Smooth muscle cell (in vitro differentiated cells): Measurements from ENCODE around the gene SUB1. TPM values are rescaled to one million over a fixed set of nuclear protein-coding genes. Genes with fewer than 3 reads are reported as not detected.

Experiments
- DNase-seq: peaks from one replicate; lab custom pipeline; 2025; ENCODE audit not compliant: unreplicated experiment; lab: John Stamatoyannopoulos, UW
- H2AFZ ChIP-seq: fragments of 200-600 bp; sonication (generic); 2 replicates; pipeline ENCODE4 v1.6.0; 2016; ENCODE audit warnings: antibody characterized with exemption, low read depth, mild to moderate bottlenecking
- H3F3A ChIP-seq: fragments of 200-600 bp; sonication (generic); 2 replicates; pipeline ENCODE4 v1.6.0; 2017; ENCODE audit warnings: antibody characterized with exemption, low read depth
- H3K27ac ChIP-seq: fragments of 200-600 bp; sonication (generic); 2 replicates; pipeline ENCODE4 v1.5.1; 2016; ENCODE audit warnings: low read depth, mild to moderate bottlenecking
- H3K27me3 ChIP-seq: fragments of 200-600 bp; sonication (generic); 2 replicates; pipeline ENCODE4 v1.6.1; 2016; ENCODE audit warnings: low read depth, mild to moderate bottlenecking
- H3K36me3 ChIP-seq: fragments of 200-600 bp; sonication (generic); 2 replicates; pipeline ENCODE4 v1.5.1; 2016; ENCODE audit warnings: low read depth
- H3K4me1 ChIP-seq: fragments of 200-600 bp; sonication (generic); 2 replicates; pipeline ENCODE4 v1.5.1; 2016; ENCODE audit warnings: low read depth
- H3K4me2 ChIP-seq: fragments of 200-600 bp; sonication (generic); 2 replicates; pipeline ENCODE4 v1.6.0; 2016; ENCODE audit warnings: mild to moderate bottlenecking
- H3K4me3 ChIP-seq: fragments of 200-600 bp; sonication (generic); 2 replicates; pipeline ENCODE4 v1.5.1; 2016; ENCODE audit warnings: mild to moderate bottlenecking
- H3K79me2 ChIP-seq: fragments of 200-600 bp; sonication (generic); 2 replicates; pipeline ENCODE4 v1.6.0; 2016; ENCODE audit warnings: low read depth, mild to moderate bottlenecking
- H3K9ac ChIP-seq: fragments of 200-600 bp; sonication (generic); 2 replicates; pipeline ENCODE4 v1.6.0; 2016; ENCODE audit warnings: low read depth
- H3K9me3 ChIP-seq: fragments of 200-600 bp; sonication (generic); replicated peaks from 2 replicates; pipeline ENCODE4 v1.5.1; 2016; ENCODE audit warnings: low read depth
- H4K20me1 ChIP-seq: fragments of 200-600 bp; sonication (generic); 2 replicates; pipeline ENCODE4 v1.6.0; 2016; ENCODE audit warnings: low read depth
- CTCF ChIP-seq: fragments of 200-600 bp; sonication (generic); IDR thresholded peaks from 2 replicates; pipeline ENCODE4 v1.5.1; 2017; ENCODE audit warnings: borderline replicate concordance, mild to moderate bottlenecking, antibody characterized with exemption; ENCODE audit not compliant: insufficient read depth, poor library complexity, severe bottlenecking
- WGBS: methylation state at CpG from one replicate; pipeline ENCODE4 v1.1.7; 2016; ENCODE audit warnings: low lambda C conversion rate; 5-methylcytosine and 5-hydroxymethylcytosine counted together
- polyA plus RNA-seq: library from polyadenylated mRNA; unstranded; fragments of >200 nt; fragmentation: Nextera tagmentation; extraction: Ambion mirVana; gene quantifications from 2 replicates; pipeline ENCODE4 v1.2.1, GENCODE V29; 2016
- total RNA-seq: library from RNA; depleted of rRNA; stranded (reverse); fragments of >200 nt; gene quantifications from 2 replicates; pipeline ENCODE4 v1.2.3, GENCODE V29; 2014

The SUB1 gene
- total and polyA plus RNA-seq, 2 experiments from 2014 or later = 321 to 466 TPM

GRCh38 chr5:32562056-32562455 is 23.3 kb upstream of the SUB1 start:
- WGBS = 89% methylated on average over 2 of the region's 2 CpGs
- no peak for TF ChIP-seq CTCF
- Histone ChIP-seq H3K9ac (no peak overlapping the region), H3K79me2 (no peaks in the 10 kb centered on the region), H3K36me3 (no peaks in the 10 kb centered on the region), H3F3A (no peaks in the 10 kb centered on the region), H3K9me3 (no peaks in the 10 kb centered on the region), H3K4me2 (no peak overlapping the region), H3K4me1 (no peaks in the 10 kb centered on the region), H3K4me3 (no peak overlapping the region), H3K27ac (no peak overlapping the region), H4K20me1 (no peaks in the 10 kb centered on the region), H3K27me3 (no peaks in the 10 kb centered on the region), H2AFZ (no peak overlapping the region)
- DNase-seq = no peak

- no peak overlapping the region for H2AFZ ChIP-seq
- H3K4me3 ChIP-seq = no peak overlapping the region
- DNase-seq = no peak
- H3K4me2 ChIP-seq = no peak overlapping the region
- H3K4me1 ChIP-seq = no peaks in the 10 kb centered on the region
- H3K9me3 ChIP-seq = no peaks in the 10 kb centered on the region
- no peaks in the 10 kb centered on the region for H3K79me2 ChIP-seq
- H3K9ac ChIP-seq = no peak overlapping the region
- no peaks in the 10 kb centered on the region for H3K36me3 ChIP-seq
- no peaks in the 10 kb centered on the region for H3K27me3 ChIP-seq
- H3F3A ChIP-seq = no peaks in the 10 kb centered on the region
- no peak overlapping the region for H3K27ac ChIP-seq
- H4K20me1 ChIP-seq = no peaks in the 10 kb centered on the region
- no peak for TF ChIP-seq CTCF
Observed at GRCh38 chr5:32562843-32563242, 22.5 kb upstream of the SUB1 start.

- Histone ChIP-seq H3K36me3 (no peaks in the 10 kb centered on the region), H3K27ac (no peak overlapping the region), H3K4me3 (no peak overlapping the region), H3K27me3 (no peaks in the 10 kb centered on the region), H4K20me1 (no peaks in the 10 kb centered on the region), H3K9ac (no peak overlapping the region), H3K79me2 (no peaks in the 10 kb centered on the region), H3K9me3 (no peaks in the 10 kb centered on the region), H3K4me2 (no peak overlapping the region), H3K4me1 (no peaks in the 10 kb centered on the region), H3F3A (no peaks in the 10 kb centered on the region), H2AFZ (no peak overlapping the region)
- no peak for TF ChIP-seq CTCF
- no peak for DNase-seq
- WGBS = 96% methylated on average over 2 of the region's 2 CpGs
Observed at GRCh38 chr5:32563614-32564013, 21.7 kb upstream of the SUB1 start.

GRCh38 chr5:32565145-32565544 is 20.2 kb upstream of the SUB1 start:
- H3K79me2 ChIP-seq = no peaks in the 10 kb centered on the region
- TF ChIP-seq CTCF = no peak
- H3K9me3 ChIP-seq = no peaks in the 10 kb centered on the region
- no peaks in the 10 kb centered on the region for H3F3A ChIP-seq
- H3K27me3 ChIP-seq = no peaks in the 10 kb centered on the region
- H3K36me3 ChIP-seq = no peaks in the 10 kb centered on the region
- H3K4me2 ChIP-seq = no peak overlapping the region
- no peak overlapping the region for H2AFZ ChIP-seq
- WGBS = 86% methylated on average over 1 of the region's 1 CpG
- no peak for DNase-seq
- no peak overlapping the region for H3K27ac ChIP-seq
- H4K20me1 ChIP-seq = no peaks in the 10 kb centered on the region
- no peak overlapping the region for H3K4me3 ChIP-seq
- no peak overlapping the region for H3K9ac ChIP-seq
- no peaks in the 10 kb centered on the region for H3K4me1 ChIP-seq
